Epithelial cell of proximal tubule (primary cell): ENCODE results near the gene RRAS. TPM values are rescaled to one million over a fixed set of nuclear protein-coding genes. Genes with fewer than 3 reads are reported as not detected.
"Not testable (repeated sequence)": the region's sequence is repeated elsewhere in the genome, so short reads cannot be mapped to it uniquely, and the experiment has no call there.

ENCODE experiments used
- DNase-seq: peaks from one replicate; pipeline ENCODE4 v3.0.0-alpha.2; 2011; ENCODE audit warnings: low read depth
- H3K4me3 ChIP-seq: 2 replicates; pipeline ENCODE4 v1.5.1; 2011; ENCODE audit warnings: low read depth, mild to moderate bottlenecking, low read length
- CTCF ChIP-seq: conservative IDR thresholded peaks from 2 replicates; pipeline ENCODE4 v1.5.1; 2012; ENCODE audit warnings: low read depth, mild to moderate bottlenecking, low read length
- total RNA-seq: library from RNA; depleted of rRNA; stranded (reverse); fragments of >200 nt; gene quantifications from 2 replicates; pipeline ENCODE4 v1.2.3, GENCODE V29; 2015

Gene RRAS
- total RNA-seq, 1 donor from 2014 or later: 67.2 TPM

GRCh38 chr19:49626226-49626625 lies 13.7 kb downstream of the RRAS start:
- DNase-seq: no peak
- no peak for TF ChIP-seq CTCF

GRCh38 chr19:49624967-49625910 lies 14.7 kb downstream of the RRAS start:
- DNase-seq: no peak
- no peak for TF ChIP-seq CTCF
- no peak overlapping the region for H3K4me3 ChIP-seq

More at GRCh38 chr19:49626226-49626625, 13.7 kb downstream of the RRAS start:
- no peak overlapping the region for H3K4me3 ChIP-seq

GRCh38 chr19:49617860-49618259 lies 22.1 kb downstream of the RRAS start:
- H3K4me3 ChIP-seq, DNase-seq: not testable (repeated sequence)

DNA sequence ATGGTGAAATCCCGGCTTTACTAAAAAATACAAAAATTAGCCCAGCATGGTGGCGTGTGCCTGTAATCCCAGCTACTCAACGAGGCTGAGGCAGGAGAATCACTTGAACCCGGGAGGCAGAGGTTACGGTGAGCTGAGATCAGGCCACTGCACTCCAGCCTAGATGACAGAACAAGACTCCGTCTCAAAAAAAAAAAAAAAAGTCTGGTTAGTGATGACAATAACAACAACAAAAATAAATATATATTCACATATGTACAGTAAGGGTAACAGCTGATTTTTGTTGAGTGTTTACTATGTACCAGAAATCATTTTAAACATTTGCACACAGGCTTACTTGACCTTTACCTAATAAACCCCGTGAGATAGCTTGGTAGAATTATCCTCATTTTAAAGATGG lies 23.0 kb downstream of the RRAS start:
- DNase-seq: no peak
- H3K4me3 ChIP-seq: no peak overlapping the region
- no peak for TF ChIP-seq CTCF

GRCh38 chr19:49616532-49616931 lies 23.4 kb downstream of the RRAS start:
- DNase-seq: no peak
- no peak for TF ChIP-seq CTCF

DNA sequence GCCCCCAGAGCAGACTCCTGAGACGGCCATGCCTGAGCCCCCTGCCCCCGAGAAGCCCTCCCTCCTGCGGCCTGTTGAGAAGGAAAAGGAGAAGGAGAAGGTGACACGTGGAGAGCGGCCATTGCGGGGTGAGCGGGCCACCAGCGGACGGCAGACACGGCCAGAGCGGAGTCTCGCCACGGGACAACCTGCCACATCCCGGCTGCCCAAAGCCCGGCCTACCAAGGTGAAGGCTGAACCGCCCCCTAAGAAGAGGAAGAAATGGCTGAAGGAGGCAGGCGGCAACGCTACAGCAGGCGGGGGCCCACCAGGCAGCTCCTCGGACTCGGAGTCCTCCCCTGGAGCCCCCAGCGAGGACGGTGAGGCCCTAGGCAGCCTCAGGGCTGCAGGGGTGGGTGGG lies 24.1 kb downstream of the RRAS start:
- no peak overlapping the region for H3K4me3 ChIP-seq
- DNase-seq: no peak
- no peak for TF ChIP-seq CTCF

More at GRCh38 chr19:49616532-49616931, 23.4 kb downstream of the RRAS start:
- H3K4me3 ChIP-seq: no peak overlapping the region

- no peak for DNase-seq
- TF ChIP-seq CTCF: no peak
- H3K4me3 ChIP-seq: no peak overlapping the region
Measured at GRCh38 chr19:49614096-49614833, 25.7 kb downstream of the RRAS start.
